Testis (tissue), 2 donors: ENCODE data around the gene CACNA1I.

Source experiments
- CTCF ChIP-seq, 3 experiments: fragments of 450-650 bp in 2 of 3; fragments of 200-600 bp in 1 of 3; sonication (generic) in 1 of 3; IDR thresholded peaks; one replicate each; pipeline ENCODE4 v1.5.1; 2016 to 2019; ENCODE audit warnings: antibody characterized with exemption in 3 of 3, mild to moderate bottlenecking in 2 of 3, moderate library complexity in 1 of 3
- POLR2A ChIP-seq: fragments of 450-650 bp; IDR thresholded peaks from one replicate; pipeline ENCODE4 v1.6.1; 2017; ENCODE audit warnings: antibody characterized with exemption, mild to moderate bottlenecking, moderate library complexity

- TF ChIP-seq CTCF (IDR thresholded peaks at IDR 0.05) (no peak), POLR2A (no peak)
Observed at GRCh38 chr22:39618996-39619530, 48.5 kb downstream of the CACNA1I start.
